GF-D8 (cell line): ENCODE measurements around the gene PP2D1.
A peak's percentile ranks its signal among the peaks of the same experiment; 100 is the strongest.
"Not testable (repeated sequence)": the region's sequence is repeated elsewhere in the genome, so short reads cannot be mapped to it uniquely, and the experiment has no call there.

Source experiments
- DNase-seq: peaks from one replicate; lab custom pipeline; 2025; lab: John Stamatoyannopoulos, UW

The PP2D1 gene

GRCh38 chr3:19970327-19970726 lies 41.7 kb downstream of the PP2D1 start:
- DNase-seq: no peak

- DNase-seq: no peak
Measured at GRCh38 chr3:19967812-19968211, 44.3 kb downstream of the PP2D1 start.

- DNase-seq: no peak
Measured at GRCh38 chr3:19967208-19967607, 44.9 kb downstream of the PP2D1 start.

- DNase-seq: no peak
Measured at GRCh38 chr3:19961960-19962359, 50.1 kb downstream of the PP2D1 start.

GRCh38 chr3:19960696-19961095 lies 51.4 kb downstream of the PP2D1 start:
- no peak for DNase-seq

- DNase-seq: no peak
Measured at GRCh38 chr3:19959505-19959904, 52.6 kb downstream of the PP2D1 start.

GRCh38 chr3:19957354-19957753 lies 54.7 kb downstream of the PP2D1 start:
- DNase-seq: not testable (repeated sequence)

- DNase-seq: no peak
Measured at GRCh38 chr3:19954676-19955075, 57.4 kb downstream of the PP2D1 start.

GRCh38 chr3:19950316-19950715 lies 61.7 kb downstream of the PP2D1 start:
- no peak for DNase-seq

GRCh38 chr3:19948226-19948591 lies 63.9 kb downstream of the PP2D1 start:
- no peak for DNase-seq

- no peak for DNase-seq
Measured at GRCh38 chr3:19947549-19948225, 64.4 kb downstream of the PP2D1 start.

GRCh38 chr3:19946832-19947548 lies 65.1 kb downstream of the PP2D1 start, which contains the start of gene RAB5A:
TSS of gene RAB5A (plus strand) at chr3:19947097. CDS start at chr3:19950899, 3,802 bp downstream.
- DNase-seq: peak; percentile 93

GRCh38 chr3:19945969-19946831 lies 65.9 kb downstream of the PP2D1 start:
- DNase-seq: no peak

- no peak for DNase-seq
Measured at GRCh38 chr3:19945534-19945933, 66.5 kb downstream of the PP2D1 start.

GRCh38 chr3:19940643-19941042 lies 71.4 kb downstream of the PP2D1 start:
- no peak for DNase-seq

GRCh38 chr3:19938295-19938627 lies 73.8 kb downstream of the PP2D1 start:
- DNase-seq: no peak

GRCh38 chr3:19937459-19938294 lies 74.4 kb downstream of the PP2D1 start:
- DNase-seq: no peak
